ENCODE measurements around the gene CUX1. TPM values are rescaled to one million over a fixed set of nuclear protein-coding genes. Genes with fewer than 3 reads are reported as not detected.

The CUX1 gene
- total and polyA plus RNA-seq, 10 of the 15 experiments (the other 5 are each of a cell fraction or from before 2014, with no cell fraction given) = 6.1 to 48.6 (median 25.9) TPM

DNA sequence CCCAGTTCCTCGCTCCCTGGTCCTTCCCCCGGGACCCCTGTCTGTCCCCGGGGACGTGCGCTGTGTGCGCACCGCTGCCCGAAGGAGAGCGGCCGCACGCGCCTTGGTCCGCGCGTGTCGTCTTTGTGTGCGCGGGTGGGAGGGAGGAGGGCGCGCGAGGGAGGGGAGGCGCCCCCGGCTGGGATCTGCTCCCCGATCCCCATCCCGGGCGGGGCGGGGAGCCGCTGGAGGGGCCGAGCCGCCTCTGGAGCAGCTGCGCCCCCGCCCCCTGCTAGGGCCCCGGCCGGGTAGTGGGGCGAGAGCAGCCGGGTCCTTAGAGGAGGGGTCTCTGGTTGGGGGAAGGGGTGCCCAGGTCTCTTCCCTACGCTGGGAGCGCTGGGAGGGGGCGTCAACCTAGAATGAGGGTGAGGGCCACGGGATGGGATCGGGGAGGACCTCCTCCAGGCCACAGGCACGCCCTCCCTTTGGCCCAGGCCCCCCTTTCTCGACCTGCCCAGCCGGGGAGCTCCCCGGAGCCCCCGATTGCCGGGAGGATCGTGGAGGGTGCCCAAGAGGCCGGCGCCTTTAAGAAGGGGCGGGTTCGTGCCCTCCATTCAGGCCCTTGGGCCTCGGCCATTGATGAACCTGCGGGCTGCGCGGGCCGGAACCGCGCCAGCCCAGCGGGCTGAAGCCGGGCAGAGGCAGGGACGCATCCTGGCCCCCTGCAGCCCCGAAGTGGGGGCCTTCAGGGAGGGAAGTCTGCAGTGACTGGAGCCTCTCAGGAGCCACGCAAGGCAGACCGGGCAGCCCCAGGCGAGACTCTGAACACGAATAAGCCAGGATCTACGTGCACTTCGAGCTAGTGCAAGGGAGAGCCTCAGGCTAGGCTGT is 469.9 kb downstream of the CUX1 start:
- ATAC-seq (peak; percentile 65), DNase-seq (ENCODE audit: low read depth, low spot score) (no peak), FAIRE-seq (no peak)
- BruUV-seq (replicated peaks) = no TSS peak
- Histone ChIP-seq H3K36me3 (ENCODE audit: control insufficient read depth in 2 of 2, insufficient read depth in 2 of 2, low read length in 1 of 2) (no peaks in the 10 kb centered on the region; a peak in 1 of 4 replicates), H3K79me2 (ENCODE audit: control insufficient read depth, insufficient read depth, low read length) (peaks cover 47% of the 10 kb centered on the region), H3K4me2 (ENCODE audit: control insufficient read depth, insufficient read depth) (peak overlapping the region; percentile 75), H3K4me1 (ENCODE audit: control insufficient read depth, insufficient read depth, low read length) (peaks cover 59% of the 10 kb centered on the region), H2AFZ (ENCODE audit: control insufficient read depth, low read depth, low read length) (peak overlapping the region; percentile 47; the same call in 1 of the 2 replicates), H3K27ac (ENCODE audit: control insufficient read depth, insufficient read depth) (peak overlapping the region; percentile 70), H3K9me3 (replicated peaks; ENCODE audit: control insufficient read depth, insufficient read depth, low read length) (no peaks in the 10 kb centered on the region), H3K27me3 (replicated peaks in 1 of 2; ENCODE audit: control insufficient read depth in 2 of 2, insufficient read depth in 2 of 2, low read length in 1 of 2) (no peaks in the 10 kb centered on the region), H3K4me3 (peak overlapping the region; percentile 67), H4K20me1 (ENCODE audit: control insufficient read depth, insufficient read depth) (no peaks in the 10 kb centered on the region), H3K9ac (ENCODE audit: control insufficient read depth, insufficient read depth, low read length) (peak overlapping the region; percentile 72)
- intact Hi-C loops (cut with micrococcal nuclease; ENCODE audit: unreplicated experiment) (loop anchor here (1.0 to 5.0 kb wide), 2 partner anchors 20 to 180 kb away; no protein-coding TSS in a partner anchor), in situ Hi-C loops (cut with MboI) (loop anchor here (5.0 kb wide), 1 partner anchor 165 kb away; no protein-coding TSS in a partner anchor)
- POLR2A ChIA-PET = interaction anchor here (1.1 to 3.9 kb wide), 9 partner anchors 9 to 302 kb away, joined by 3 to 34 read pairs (median 3); partner anchors contain the start of gene PRKRIP1
- CTCF ChIA-PET = interaction anchor here (0.6 to 5.7 kb wide), 17 partner anchors 8 to 540 kb away, joined by 3 to 62 read pairs (median 4); partner anchors contain the start of gene PRKRIP1
- WGBS (ENCODE audit: insufficient coverage, insufficient replicate concordance, low lambda C conversion rate, missing lambda C conversion rate) = 1% methylated on average over 44 of the region's 69 CpGs
- RAD21 ChIA-PET (ENCODE audit: unreplicated experiment) = interaction anchor here (0.5 to 6.0 kb wide), 10 partner anchors 8 to 108 kb away, joined by 3 to 121 read pairs (median 6); partner anchors contain the start of gene PRKRIP1
- SMC1A ChIA-PET (ENCODE audit: uncharacterized antibody, unreplicated experiment) = interaction anchor here (0.9 to 6.8 kb wide), 8 partner anchors 17 to 154 kb away, joined by 3 to 91 read pairs (median 6); no protein-coding TSS in a partner anchor
- TF ChIP-seq, protein P1, sequence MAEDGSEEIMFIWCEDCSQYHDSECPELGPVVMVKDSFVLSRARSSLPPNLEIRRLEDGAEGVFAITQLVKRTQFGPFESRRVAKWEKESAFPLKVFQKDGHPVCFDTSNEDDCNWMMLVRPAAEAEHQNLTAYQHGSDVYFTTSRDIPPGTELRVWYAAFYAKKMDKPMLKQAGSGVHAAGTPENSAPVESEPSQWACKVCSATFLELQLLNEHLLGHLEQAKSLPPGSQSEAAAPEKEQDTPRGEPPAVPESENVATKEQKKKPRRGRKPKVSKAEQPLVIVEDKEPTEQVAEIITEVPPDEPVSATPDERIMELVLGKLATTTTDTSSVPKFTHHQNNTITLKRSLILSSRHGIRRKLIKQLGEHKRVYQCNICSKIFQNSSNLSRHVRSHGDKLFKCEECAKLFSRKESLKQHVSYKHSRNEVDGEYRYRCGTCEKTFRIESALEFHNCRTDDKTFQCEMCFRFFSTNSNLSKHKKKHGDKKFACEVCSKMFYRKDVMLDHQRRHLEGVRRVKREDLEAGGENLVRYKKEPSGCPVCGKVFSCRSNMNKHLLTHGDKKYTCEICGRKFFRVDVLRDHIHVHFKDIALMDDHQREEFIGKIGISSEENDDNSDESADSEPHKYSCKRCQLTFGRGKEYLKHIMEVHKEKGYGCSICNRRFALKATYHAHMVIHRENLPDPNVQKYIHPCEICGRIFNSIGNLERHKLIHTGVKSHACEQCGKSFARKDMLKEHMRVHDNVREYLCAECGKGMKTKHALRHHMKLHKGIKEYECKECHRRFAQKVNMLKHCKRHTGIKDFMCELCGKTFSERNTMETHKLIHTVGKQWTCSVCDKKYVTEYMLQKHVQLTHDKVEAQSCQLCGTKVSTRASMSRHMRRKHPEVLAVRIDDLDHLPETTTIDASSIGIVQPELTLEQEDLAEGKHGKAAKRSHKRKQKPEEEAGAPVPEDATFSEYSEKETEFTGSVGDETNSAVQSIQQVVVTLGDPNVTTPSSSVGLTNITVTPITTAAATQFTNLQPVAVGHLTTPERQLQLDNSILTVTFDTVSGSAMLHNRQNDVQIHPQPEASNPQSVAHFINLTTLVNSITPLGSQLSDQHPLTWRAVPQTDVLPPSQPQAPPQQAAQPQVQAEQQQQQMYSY (CRISPR knock-in tag; IDR thresholded peaks at IDR 0.05) = no peak
- TF ChIP-seq SUPT20H (IDR thresholded peaks at IDR 0.05; ENCODE audit: borderline replicate concordance, control insufficient read depth, low read depth, low read length) (no peak), MXI1 (IDR thresholded peaks at IDR 0.05; ENCODE audit: low read depth, low read length) (peak; percentile 54; the same call in 1 of the 2 replicates), POLR2AphosphoS5 (IDR thresholded peaks at IDR 0.05; ENCODE audit: low read length) (no peak), EGR1 (IDR thresholded peaks at IDR 0.05; ENCODE audit: borderline replicate concordance in 1 of 2, low read depth in 2 of 2, low read length in 2 of 2) (0 out of 3 replicates have a peak, but pooled peaks of 1 of the 2 experiments have one; percentile 25), MEF2B (IDR thresholded peaks at IDR 0.05; ENCODE audit: partially characterized antibody, poor library complexity, severe bottlenecking) (peak; percentile 77), MEF2A (IDR thresholded peaks at IDR 0.05; ENCODE audit: insufficient read depth, low read depth, low read length) (no peak)
- TF ChIP-seq, protein P2, sequence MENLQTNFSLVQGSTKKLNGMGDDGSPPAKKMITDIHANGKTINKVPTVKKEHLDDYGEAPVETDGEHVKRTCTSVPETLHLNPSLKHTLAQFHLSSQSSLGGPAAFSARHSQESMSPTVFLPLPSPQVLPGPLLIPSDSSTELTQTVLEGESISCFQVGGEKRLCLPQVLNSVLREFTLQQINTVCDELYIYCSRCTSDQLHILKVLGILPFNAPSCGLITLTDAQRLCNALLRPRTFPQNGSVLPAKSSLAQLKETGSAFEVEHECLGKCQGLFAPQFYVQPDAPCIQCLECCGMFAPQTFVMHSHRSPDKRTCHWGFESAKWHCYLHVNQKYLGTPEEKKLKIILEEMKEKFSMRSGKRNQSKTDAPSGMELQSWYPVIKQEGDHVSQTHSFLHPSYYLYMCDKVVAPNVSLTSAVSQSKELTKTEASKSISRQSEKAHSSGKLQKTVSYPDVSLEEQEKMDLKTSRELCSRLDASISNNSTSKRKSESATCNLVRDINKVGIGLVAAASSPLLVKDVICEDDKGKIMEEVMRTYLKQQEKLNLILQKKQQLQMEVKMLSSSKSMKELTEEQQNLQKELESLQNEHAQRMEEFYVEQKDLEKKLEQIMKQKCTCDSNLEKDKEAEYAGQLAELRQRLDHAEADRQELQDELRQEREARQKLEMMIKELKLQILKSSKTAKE (IDR thresholded peaks at IDR 0.05; ENCODE audit: low read depth, poor library complexity, severe bottlenecking) = no peak
- TF ChIP-seq, protein P3, sequence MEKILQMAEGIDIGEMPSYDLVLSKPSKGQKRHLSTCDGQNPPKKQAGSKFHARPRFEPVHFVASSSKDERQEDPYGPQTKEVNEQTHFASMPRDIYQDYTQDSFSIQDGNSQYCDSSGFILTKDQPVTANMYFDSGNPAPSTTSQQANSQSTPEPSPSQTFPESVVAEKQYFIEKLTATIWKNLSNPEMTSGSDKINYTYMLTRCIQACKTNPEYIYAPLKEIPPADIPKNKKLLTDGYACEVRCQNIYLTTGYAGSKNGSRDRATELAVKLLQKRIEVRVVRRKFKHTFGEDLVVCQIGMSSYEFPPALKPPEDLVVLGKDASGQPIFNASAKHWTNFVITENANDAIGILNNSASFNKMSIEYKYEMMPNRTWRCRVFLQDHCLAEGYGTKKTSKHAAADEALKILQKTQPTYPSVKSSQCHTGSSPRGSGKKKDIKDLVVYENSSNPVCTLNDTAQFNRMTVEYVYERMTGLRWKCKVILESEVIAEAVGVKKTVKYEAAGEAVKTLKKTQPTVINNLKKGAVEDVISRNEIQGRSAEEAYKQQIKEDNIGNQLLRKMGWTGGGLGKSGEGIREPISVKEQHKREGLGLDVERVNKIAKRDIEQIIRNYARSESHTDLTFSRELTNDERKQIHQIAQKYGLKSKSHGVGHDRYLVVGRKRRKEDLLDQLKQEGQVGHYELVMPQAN (conservative IDR thresholded peaks at IDR 0.05) = peak; percentile 25; the same call in 1 of the 2 replicates
- TF ChIP-seq, protein P4, sequence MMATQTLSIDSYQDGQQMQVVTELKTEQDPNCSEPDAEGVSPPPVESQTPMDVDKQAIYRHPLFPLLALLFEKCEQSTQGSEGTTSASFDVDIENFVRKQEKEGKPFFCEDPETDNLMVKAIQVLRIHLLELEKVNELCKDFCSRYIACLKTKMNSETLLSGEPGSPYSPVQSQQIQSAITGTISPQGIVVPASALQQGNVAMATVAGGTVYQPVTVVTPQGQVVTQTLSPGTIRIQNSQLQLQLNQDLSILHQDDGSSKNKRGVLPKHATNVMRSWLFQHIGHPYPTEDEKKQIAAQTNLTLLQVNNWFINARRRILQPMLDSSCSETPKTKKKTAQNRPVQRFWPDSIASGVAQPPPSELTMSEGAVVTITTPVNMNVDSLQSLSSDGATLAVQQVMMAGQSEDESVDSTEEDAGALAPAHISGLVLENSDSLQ (IDR thresholded peaks at IDR 0.05) = no peak
